AML-193 (cell line): ENCODE data around the gene SKIC8.
A peak's percentile ranks its signal among the peaks of the same experiment; 100 is the strongest.

ENCODE experiments used
- DNase-seq, 2 experiments: peaks; one replicate each; lab custom pipeline; 2025; lab: John Stamatoyannopoulos, UW

Gene SKIC8

DNA sequence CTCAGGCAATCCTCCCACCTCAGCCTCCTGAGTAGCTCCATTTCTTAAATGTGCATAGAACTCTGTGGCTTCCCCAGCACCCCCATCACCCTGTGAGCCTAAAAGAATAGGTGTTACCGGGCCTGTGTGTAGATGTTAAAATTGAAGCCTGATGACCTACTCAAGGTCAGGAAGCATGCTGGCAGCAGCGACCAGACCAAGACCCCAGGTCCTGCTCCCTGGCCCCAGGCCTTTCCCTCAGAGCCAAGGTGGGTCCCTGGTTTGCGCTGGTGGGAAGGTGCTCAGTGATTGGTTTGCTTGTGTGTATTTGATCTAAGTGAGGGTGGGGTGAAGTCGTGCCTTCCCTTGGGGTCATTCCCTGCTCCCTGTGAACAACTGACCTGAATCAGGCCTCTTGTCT is 22.4 kb upstream of the SKIC8 start:
- DNase-seq: no peak

DNA sequence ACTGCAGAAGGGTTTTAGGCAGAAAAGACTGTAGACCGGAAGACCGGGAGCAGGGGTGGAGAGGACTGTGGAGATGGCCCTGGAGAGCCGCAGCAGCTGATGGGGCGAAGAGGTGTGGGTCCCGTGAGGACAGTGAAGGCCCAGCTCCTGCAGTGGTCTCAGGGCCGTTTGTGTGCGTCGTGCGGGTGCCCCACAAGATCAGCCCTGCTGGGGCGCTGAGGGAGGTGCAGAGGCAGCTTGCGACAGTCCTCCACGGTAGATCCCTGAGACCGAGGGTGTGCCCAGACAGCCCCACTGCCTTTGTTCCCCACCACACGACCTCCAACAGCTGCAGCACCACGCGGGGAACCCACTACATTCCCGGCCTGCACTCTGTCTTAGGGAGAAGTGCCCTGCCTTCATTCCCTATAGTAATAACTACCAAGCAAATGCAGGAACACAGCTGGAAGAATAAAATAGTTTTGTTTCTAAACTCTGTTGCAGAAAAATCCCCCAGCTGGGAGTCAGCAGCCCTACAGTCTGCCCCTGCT is 21.7 kb upstream of the SKIC8 start:
- no peak for DNase-seq

DNA sequence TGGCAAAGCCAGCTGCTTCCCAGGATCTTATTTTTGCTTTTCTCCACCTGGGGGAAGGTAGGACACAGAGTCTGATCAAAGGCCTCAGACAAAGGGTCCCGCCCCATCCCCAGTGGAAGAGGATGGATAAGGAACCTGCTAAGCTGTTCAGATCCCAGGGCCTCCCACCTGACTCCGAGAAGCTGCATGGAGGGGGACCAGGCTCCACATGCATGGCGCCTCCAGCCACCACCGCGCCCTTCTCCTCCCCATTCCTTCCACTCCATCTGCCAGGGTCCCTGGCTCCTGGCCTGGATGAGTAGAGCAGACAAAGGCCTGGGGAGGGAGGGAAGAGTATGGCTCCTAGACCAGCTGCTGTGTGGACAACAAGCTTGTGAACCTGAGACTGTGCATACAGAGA is 20.8 kb upstream of the SKIC8 start:
- DNase-seq: no peak

GRCh38 chr15:78319588-78319987 is 20.2 kb upstream of the SKIC8 start:
- DNase-seq: no peak

GRCh38 chr15:78317145-78317836 is 17.9 kb upstream of the SKIC8 start:
- peak in 1 of 2 experiments; percentile 4 for DNase-seq

GRCh38 chr15:78316283-78317083 is 17.1 kb upstream of the SKIC8 start:
- no peak for DNase-seq

- peak; percentile 11 to 19 for DNase-seq
Observed at GRCh38 chr15:78315686-78316282, 16.4 kb upstream of the SKIC8 start.

- DNase-seq: no peak
Observed at GRCh38 chr15:78314181-78314581, 14.8 kb upstream of the SKIC8 start.

- no peak for DNase-seq
Observed at GRCh38 chr15:78313383-78313782, 14.0 kb upstream of the SKIC8 start.

DNA sequence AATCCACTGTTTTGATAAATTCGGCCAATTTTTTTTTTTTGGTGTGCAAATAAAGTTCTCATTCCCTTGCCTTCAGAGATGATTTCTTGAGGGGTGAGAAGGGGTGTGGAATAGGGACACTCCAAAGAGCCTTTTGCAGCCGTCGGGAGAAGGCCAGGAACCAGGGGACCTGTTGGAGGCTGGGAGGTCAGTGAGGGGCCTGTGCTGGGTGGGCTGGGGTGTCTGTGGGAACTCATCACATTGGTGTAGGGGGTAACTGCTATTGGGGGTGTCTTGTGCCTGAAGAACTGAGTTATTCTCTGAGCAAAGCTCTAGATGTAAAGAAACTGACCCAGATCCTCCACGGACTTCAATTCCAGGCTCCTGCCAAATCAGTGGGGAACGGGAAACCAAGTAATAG is 13.5 kb upstream of the SKIC8 start:
- DNase-seq: no peak

GRCh38 chr15:78312536-78312935 is 13.1 kb upstream of the SKIC8 start:
- no peak for DNase-seq

- no peak for DNase-seq
Observed at GRCh38 chr15:78311292-78311691, 11.9 kb upstream of the SKIC8 start.

DNA sequence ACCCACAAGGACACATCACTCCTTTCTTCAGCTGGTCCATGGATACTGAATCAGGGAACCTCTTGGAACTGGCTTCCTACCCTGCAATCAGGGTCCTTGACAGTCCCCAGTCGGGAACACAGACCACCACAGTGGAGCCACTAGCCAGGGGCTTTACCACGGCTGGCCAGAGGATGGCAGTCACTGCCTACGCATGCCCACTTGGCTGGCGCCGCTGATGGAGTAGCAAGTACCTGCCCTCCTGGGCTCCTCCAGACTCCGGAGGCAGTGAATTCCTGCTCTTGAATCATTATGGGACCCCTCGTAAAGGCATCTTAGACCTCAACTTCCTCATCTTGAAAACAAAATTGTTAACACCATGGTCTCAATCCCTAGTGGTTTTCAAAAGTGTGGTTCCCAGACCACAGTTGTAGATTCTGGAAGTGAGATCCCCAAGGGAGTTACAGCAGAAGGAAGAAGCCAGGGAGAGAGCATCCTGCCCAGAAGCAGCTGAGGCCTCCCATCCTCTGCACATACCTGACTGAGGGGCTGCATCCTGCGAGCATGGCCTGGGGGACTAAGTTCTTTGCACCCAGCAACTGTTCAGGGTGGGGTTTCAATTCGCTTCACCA is 9.1 kb upstream of the SKIC8 start:
- DNase-seq: peak; percentile 23 to 53

DNA sequence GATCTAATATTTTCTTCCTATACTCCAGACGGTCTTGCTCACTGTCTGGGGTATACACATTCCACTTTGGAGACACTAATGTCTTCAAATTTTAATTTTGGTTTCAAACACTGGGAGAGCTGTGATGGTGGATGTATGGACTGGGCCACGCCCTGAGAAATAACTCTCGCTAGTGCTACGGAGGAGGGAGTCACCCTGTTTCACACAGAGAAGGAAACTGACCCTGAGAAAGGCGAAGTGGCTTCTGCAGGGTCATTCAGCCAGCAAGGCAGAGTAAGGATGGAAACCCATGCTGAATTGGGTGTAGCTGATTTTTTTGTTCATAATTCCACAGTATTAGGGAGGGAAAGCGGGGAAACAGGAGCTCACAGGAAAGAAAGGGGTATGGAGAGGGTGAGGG is 8.6 kb upstream of the SKIC8 start:
- no peak for DNase-seq

- no peak for DNase-seq
Observed at GRCh38 chr15:78306176-78306774, 6.9 kb upstream of the SKIC8 start.

- DNase-seq: no peak
Observed at GRCh38 chr15:78304216-78305066, 5.0 kb upstream of the SKIC8 start.

- peak in 1 of 2 experiments; percentile 21 for DNase-seq
Observed at GRCh38 chr15:78302579-78303312, 3.3 kb upstream of the SKIC8 start.

GRCh38 chr15:78301828-78302227 is 2.4 kb upstream of the SKIC8 start:
- peak; percentile 84 to 92 for DNase-seq

DNA sequence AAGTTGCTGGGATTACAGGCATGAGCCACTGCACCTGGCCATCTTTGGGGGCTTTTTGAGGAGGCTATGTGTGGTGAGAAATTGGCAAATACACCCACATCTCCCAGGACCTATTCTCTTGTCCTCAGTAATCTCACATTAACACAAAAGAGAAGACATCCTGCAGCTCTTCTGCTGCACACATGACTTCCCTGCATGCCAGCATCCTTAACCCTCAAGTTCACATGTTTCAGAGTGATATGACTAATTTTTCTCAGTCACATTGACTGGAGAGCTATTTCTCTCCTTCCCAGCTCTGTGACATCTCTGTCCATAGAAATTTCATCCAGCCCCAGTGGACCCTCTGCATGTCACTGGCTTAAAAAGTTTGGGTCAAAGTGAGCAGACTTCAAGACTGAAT is 1.9 kb upstream of the SKIC8 start:
- DNase-seq: no peak

GRCh38 chr15:78292219-78292618 is 7.2 kb downstream of the SKIC8 start:
- no peak for DNase-seq
